HG03460 (cell line): ENCODE data around the gene BRWD1.

ENCODE experiments used
- ATAC-seq: cut with Tn5 transposase; IDR thresholded peaks from one replicate; pipeline ENCODE4 v1.9.1; 2021; ENCODE audit not compliant: unreplicated experiment

The BRWD1 gene

DNA sequence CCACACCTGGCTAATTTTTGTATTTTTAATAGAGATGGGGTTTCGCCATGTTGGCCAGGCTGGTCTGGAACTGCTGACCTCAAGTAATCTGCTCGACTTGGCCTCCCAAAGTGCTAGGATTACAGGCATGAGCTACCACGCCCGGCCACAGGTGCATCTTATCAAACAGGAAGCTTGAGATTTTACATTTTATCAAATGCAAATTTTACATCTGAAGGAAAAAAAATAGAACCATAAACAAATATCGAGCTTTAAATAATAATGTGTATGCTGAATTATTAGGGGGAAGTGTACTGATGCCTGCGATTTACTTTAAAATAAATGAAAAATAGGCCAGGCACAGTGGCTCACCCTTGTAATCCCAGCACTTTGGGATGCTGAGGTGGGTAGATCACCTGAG lies 16.6 kb upstream of the BRWD1 start:
- ATAC-seq: no peak

- ATAC-seq: no peak
These were observed 14.3 kb upstream of the BRWD1 start for GRCh38 chr21:39327727-39328126.

GRCh38 chr21:39326607-39327307 lies 13.3 kb upstream of the BRWD1 start:
- no peak for ATAC-seq

GRCh38 chr21:39325458-39325857 lies 12.0 kb upstream of the BRWD1 start:
- ATAC-seq: no peak

DNA sequence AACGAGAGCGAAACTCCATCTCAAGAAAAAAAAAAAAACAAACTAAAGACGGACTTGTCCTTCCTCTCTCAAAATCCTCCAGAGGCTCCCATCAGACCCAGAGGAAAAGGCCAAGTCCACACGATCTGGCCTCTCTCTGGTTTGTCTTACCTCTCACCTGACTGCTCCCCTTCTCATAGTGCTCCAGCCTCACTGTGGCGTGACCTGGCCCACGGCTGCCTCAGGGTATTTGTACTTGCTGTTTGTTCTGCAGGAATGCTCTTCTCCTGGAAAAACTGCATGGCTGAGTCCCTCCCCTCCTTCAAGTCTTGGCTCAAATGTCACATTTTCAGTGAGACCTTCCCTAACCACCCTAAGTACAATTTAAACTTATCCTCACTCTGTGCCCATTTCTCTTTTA lies 8.0 kb upstream of the BRWD1 start:
- no peak for ATAC-seq

- ATAC-seq: no peak
These were observed 6.4 kb upstream of the BRWD1 start for GRCh38 chr21:39319814-39320332.

DNA sequence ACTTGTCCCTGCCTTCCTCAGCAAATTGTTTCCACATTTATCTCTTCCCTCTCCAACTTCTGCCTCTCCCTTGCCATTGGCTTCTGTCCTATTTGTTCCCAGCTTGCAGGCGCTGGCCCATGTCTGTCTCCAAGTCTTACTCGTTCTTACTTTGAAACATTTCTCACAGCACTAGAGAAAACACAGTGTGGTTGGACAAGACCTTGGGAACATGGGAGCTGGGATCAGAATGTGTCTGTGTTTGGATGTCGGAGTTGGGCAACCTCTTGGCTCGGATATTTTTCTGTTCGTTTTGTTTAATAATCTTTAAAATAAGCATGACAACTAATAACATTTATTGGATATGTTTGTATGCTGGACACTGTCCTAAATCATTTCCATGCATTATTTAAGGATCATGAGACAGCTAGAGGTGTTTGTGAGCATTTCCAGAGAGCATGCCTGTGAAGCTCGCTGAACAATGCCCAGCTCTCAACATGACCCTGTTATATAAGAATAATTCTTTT lies 5.9 kb upstream of the BRWD1 start:
- ATAC-seq: no peak

DNA sequence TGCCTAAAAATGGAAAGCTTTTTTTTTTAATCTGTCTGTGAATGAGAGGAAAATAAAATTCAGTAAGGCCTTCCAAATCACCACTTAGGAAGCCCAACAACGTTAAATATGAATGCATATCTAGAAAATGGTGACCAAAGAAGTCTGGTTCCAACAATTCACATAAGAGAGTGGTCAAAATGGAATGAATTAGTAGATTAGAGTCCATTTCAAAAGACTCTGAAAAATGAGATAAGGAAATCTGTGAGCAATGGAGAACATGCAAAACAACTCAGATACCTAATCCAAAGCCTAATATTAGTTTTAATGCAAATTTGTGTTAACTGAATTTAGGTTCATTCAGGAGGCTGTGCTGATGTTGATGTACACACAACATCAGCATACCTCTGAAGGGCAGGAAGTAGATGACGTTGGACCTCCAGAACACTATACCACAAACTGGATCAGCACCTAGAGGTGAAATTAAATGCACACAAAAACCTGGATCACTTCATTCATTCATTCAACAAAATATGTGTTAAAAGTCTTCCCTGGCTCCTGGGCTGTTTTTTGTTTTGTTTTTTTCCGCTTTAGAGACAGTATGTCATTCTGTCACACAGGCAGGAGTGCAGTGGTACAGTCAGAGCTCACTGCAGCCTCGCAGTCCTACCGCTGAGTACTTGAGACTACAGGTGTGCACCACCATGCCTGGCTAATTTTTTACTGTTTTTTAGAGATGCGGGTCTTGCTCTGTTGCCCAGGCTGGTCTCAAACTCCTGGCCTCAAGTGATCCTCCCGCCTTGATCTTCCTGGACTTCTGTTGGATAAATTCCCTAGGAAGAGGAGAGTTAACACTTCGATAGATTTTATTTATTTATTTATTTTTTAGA lies 4.9 kb upstream of the BRWD1 start:
- no peak for ATAC-seq

DNA sequence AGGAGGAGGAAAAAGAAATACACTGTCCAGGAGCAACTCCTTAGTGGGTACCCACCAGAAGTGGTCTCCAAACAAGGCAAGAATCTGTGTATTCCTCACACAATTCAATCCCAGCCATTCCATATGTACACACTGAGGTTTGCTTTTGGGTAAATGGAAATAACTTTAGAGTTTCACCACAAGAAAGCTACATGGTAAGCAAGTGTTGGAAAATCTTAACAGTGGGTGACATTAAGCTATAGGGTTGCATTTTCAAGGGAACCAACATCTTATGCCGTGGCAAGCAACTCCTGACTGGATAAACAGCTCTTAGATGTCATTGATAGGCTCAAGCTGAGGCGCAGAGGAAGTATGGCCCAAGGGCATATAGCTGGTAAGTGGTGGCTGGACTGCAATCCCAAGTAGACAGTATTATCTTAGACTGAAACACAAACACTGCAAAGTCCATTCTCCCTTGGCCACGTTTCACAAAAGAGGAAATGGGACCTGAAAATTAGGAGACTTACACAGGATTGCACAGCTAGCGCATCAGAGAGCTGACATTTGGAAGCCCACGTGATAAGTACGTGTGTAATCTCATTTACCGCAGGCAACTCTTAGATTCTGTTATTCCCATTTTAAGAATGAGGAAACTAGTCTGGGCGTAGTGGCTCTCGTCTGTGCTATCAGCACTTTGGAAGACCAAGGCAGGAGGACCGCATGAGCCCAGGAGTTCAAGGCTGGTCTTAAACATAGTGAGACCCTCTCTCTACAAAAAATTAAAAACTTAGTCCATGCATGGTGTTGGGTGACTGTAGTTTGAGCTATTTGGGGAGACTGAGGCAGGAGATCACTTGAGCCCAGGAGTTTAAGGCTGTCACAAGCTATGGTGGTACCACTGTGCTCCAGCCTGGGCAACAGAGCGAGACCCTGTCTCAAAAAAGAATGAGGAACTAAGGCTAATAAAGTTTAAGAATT lies 4.0 kb upstream of the BRWD1 start:
- ATAC-seq: no peak

DNA sequence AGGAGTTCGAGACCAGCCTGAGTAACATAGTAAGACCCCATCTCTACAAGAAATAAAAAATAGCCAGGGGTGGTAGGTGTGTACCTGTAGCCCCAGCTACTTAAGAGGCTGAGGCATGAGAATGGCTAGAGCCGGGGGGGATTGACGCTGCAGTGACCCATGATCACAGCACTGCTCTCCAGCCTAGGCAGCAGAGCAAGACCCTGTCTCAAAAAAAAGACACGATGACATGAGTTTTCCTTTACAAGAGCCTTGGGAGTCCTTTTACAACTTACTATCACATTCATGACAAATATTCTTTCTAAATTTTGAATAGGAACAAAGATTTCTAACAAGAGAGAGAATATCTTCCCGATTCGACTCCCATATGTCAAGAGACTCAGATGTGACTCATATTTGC lies 3.3 kb upstream of the BRWD1 start:
- ATAC-seq: no peak

GRCh38 chr21:39315603-39316445 lies 2.4 kb upstream of the BRWD1 start:
- ATAC-seq: no peak

GRCh38 chr21:39314143-39315027 lies 953 bp upstream of the BRWD1 start:
- peak; percentile 3 for ATAC-seq

DNA sequence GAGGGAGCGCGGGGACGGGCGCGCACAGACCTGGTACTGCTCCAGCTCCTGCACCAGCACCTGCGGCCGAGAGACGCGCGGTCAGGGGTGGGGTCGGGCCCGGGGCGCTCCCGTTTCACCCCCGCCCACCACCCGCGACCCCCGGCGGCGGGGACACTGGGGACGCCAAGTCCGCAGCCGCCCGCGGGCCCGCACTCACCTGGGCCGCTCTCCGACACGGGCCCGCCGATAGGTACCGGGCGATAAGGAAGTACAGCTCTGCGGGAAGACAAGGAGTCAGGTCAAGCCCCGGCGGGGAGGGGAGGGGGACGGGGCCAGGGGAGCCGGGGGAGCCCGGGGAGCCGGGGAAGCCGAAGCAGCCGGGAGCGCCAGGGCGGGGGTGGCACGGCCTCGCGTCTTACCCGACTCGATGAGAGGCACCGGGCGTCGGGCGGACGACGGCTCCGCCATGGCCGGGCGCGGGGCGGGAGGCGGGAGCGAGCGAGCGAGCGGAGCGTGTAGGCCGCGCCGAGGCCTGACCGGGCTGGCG lies 326 bp downstream of the BRWD1 start:
- peak; percentile 5 for ATAC-seq

DNA sequence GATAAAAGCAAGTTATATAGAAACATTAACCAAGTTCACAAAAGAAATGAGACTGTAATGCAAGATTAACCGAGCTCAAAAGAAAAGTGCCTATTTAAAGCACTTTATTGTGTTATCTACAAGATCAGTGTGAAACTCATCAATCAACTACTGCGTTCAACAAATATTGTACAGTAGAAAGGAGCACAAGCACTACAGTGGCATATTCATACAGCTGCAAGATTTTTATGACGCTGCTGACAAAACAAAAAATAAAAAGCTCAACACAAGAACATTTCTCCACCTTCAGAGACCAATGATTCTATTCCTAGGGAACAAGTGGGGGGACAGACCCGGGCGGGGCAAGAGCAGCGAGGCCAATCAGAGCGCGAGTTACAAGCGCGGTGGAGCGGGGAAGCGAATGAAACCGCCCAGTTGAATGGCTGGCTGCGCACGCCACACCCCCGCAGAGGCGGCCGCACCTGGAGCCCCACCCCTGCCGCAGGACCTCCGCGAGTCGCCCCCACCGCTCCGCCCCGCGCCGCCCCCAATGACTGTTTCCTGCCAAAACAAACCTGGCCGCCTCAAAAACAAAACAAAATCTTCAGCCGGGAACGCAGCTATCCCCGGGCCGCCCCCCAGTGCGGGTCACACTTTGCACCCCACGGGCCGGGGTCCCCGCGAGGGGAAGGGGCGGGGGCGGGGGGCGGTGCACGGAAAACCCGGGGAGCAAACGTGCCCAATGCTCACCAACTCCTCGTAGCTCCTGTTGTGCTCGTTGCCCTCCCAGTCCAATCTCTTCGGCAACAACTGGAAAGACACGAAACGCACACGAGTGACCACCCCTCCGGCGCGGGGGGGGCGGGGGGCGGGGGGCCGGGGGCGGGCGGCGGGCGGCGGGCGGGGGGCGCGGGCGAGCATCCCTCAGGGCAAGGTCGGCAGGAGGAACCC lies 1.1 kb downstream of the BRWD1 start:
- peak; percentile 75 for ATAC-seq

DNA sequence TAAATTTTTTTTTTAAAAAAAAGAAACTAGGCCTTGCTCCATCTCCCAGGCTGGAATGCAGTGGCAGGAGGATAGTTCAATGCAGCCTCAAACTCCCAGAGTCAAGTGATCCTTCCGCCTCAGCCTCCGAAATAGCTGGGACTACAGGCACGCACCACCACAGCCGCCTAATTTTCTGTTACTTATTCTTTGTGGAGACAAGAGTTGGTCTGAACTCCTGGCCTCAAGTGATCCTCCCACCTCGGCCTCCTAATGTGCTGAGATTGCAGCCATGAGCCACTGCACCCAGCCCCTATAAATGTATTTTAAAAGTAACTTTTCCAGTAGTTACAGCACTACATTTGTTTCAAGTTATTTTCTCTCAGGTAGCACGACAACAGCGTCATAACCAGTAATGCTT lies 2.3 kb downstream of the BRWD1 start:
- no peak for ATAC-seq

DNA sequence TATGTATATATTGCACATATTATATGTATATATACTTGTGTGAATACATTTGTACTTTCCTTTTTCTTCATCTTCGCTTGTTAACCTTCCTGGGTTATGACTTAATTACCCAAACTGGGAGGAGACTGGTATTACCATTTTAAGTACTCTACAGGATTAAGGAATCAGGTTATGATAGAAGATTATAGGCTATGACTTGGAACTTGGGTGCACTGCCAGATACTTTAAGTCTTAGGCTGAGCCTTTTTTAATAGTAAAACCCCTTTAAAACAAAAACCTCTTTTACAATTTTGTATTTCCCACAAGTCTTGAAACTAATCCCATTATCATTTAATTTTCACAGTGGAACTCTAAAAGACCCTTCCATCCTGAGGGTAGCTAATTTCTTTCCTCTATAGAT lies 6.0 kb downstream of the BRWD1 start:
- no peak for ATAC-seq

- no peak for ATAC-seq
These were observed 12.8 kb downstream of the BRWD1 start for GRCh38 chr21:39300587-39300986.

- ATAC-seq: no peak
These were observed 16.5 kb downstream of the BRWD1 start for GRCh38 chr21:39296891-39297290.
